H9 (cell line): ENCODE results near the gene CYB5A. TPM values are rescaled to one million over a fixed set of nuclear protein-coding genes. Genes with fewer than 3 reads are reported as not detected.

Experiments used
- DNase-seq: peaks from one replicate; pipeline ENCODE4 v3.0.0-alpha.2; 2017
- H2AFZ ChIP-seq: one replicate; pipeline ENCODE4 v1.6.1; 2013; ENCODE audit warnings: mild to moderate bottlenecking, low read length, control low read depth, moderate library complexity
- H2AK5ac ChIP-seq: 2 replicates; pipeline ENCODE4 v1.6.1; 2013; ENCODE audit warnings: low read length, control low read depth, mixed read lengths; ENCODE audit not compliant: insufficient read length
- H2BK120ac ChIP-seq: one replicate; pipeline ENCODE4 v1.6.1; 2013; ENCODE audit warnings: low read depth, mild to moderate bottlenecking, low read length, control low read depth, inconsistent platforms; ENCODE audit not compliant: poor library complexity, severe bottlenecking
- H2BK12ac ChIP-seq: 2 replicates; pipeline ENCODE4 v1.6.1; 2013; ENCODE audit warnings: low read length, control low read depth, mixed read lengths, low read depth; ENCODE audit not compliant: insufficient read length
- H2BK15ac ChIP-seq: 2 replicates; pipeline ENCODE4 v1.6.1; 2013; ENCODE audit warnings: low read depth, low read length, control low read depth
- H2BK20ac ChIP-seq: one replicate; pipeline ENCODE4 v1.6.1; 2013; ENCODE audit warnings: low read depth, mild to moderate bottlenecking, low read length, control low read depth, inconsistent platforms; ENCODE audit not compliant: poor library complexity, severe bottlenecking
- H2BK5ac ChIP-seq: 2 replicates; pipeline ENCODE4 v1.6.1; 2013; ENCODE audit warnings: low read length, control low read depth, mixed read lengths; ENCODE audit not compliant: insufficient read length
- H3K14ac ChIP-seq: 2 replicates; pipeline ENCODE4 v1.6.1; 2013; ENCODE audit warnings: low read length, control low read depth; ENCODE audit not compliant: insufficient read depth
- H3K18ac ChIP-seq: 2 replicates; pipeline ENCODE4 v1.6.1; 2013; ENCODE audit warnings: low read depth, mild to moderate bottlenecking, mixed read lengths, low read length, control low read depth; ENCODE audit not compliant: insufficient read length
- H3K23ac ChIP-seq: 2 replicates; pipeline ENCODE4 v1.6.1; 2013; ENCODE audit warnings: low read length, control low read depth, mixed read lengths, low read depth; ENCODE audit not compliant: insufficient read length
- H3K23me2 ChIP-seq: 2 replicates; pipeline ENCODE4 v1.6.1; 2013; ENCODE audit warnings: low read depth, mild to moderate bottlenecking, mixed read lengths, low read length, control low read depth; ENCODE audit not compliant: insufficient read length, poor library complexity, severe bottlenecking
- H3K27ac ChIP-seq: 2 replicates; pipeline ENCODE4 v1.5.1; 2013; ENCODE audit warnings: low read length, control low read depth, mixed read lengths, low read depth; ENCODE audit not compliant: insufficient read length
- H3K27me3 ChIP-seq: 2 replicates; pipeline ENCODE4 v1.6.1; 2013; ENCODE audit warnings: low read length, control low read depth, inconsistent platforms; ENCODE audit not compliant: insufficient read depth
- H3K4ac ChIP-seq: 2 replicates; pipeline ENCODE4 v1.6.1; 2013; ENCODE audit warnings: low read depth, mild to moderate bottlenecking, control low read depth, inconsistent platforms, low read length, moderate library complexity
- H3K4me1 ChIP-seq: 2 replicates; pipeline ENCODE4 v1.6.1; 2013; ENCODE audit warnings: low read length, control low read depth, inconsistent platforms; ENCODE audit not compliant: insufficient read depth
- H3K4me2 ChIP-seq: 2 replicates; pipeline ENCODE4 v1.6.1; 2013; ENCODE audit warnings: low read length, control low read depth, mixed read lengths; ENCODE audit not compliant: insufficient read length, insufficient read depth
- H3K56ac ChIP-seq: 2 replicates; pipeline ENCODE4 v1.6.1; 2013; ENCODE audit warnings: low read depth, mild to moderate bottlenecking, mixed read lengths, low read length, control low read depth; ENCODE audit not compliant: insufficient read length
- H3K79me1 ChIP-seq: 2 replicates; pipeline ENCODE4 v1.6.1; 2013; ENCODE audit warnings: low read depth, mild to moderate bottlenecking, moderate library complexity, low read length, control low read depth, inconsistent platforms; ENCODE audit not compliant: insufficient read depth, poor library complexity, severe bottlenecking
- H3K79me2 ChIP-seq: 2 replicates; pipeline ENCODE4 v1.6.1; 2013; ENCODE audit warnings: low read length, control low read depth, inconsistent platforms; ENCODE audit not compliant: insufficient read depth
- H3K9ac ChIP-seq: 2 replicates; pipeline ENCODE4 v1.6.1; 2013; ENCODE audit warnings: low read length, control low read depth, mixed read lengths; ENCODE audit not compliant: insufficient read length; ENCODE audit errors: extremely low read depth
- H3K9me3 ChIP-seq: one replicate; pipeline ENCODE4 v1.6.1; 2013; ENCODE audit warnings: low read depth, low read length, inconsistent platforms; ENCODE audit not compliant: control insufficient read depth
- H3T11ph ChIP-seq: one replicate; pipeline ENCODE4 v1.6.1; 2013; ENCODE audit warnings: mild to moderate bottlenecking, low read length, control low read depth, inconsistent platforms
- H4K20me1 ChIP-seq: one replicate; pipeline ENCODE4 v1.6.1; 2013; ENCODE audit not compliant: control insufficient read depth, insufficient read length, insufficient read depth
- H4K5ac ChIP-seq: 2 replicates; pipeline ENCODE4 v1.6.1; 2013; ENCODE audit warnings: low read depth, mild to moderate bottlenecking, mixed read lengths, low read length, control low read depth; ENCODE audit not compliant: insufficient read length
- H4K8ac ChIP-seq: replicated peaks from 2 replicates; pipeline ENCODE4 v1.6.1; 2013; ENCODE audit warnings: low read length, control low read depth, mixed read lengths, low read depth; ENCODE audit not compliant: insufficient read length
- H4K91ac ChIP-seq: 2 replicates; pipeline ENCODE4 v1.6.1; 2013; ENCODE audit warnings: low read depth, mild to moderate bottlenecking, moderate library complexity, mixed read lengths, low read length, control low read depth; ENCODE audit not compliant: insufficient read length
- H3K27ac Mint-ChIP-seq, 3 experiments: 2 replicates in 2 of 3; 3 replicates in 1 of 3; pipeline ENCODE4 v1.8.0; 2020 to 2021; ENCODE audit warnings: mixed read lengths in 3 of 3, mild to moderate bottlenecking in 1 of 3, moderate library complexity in 1 of 3
- H3K27me3 Mint-ChIP-seq: 2 replicates; pipeline ENCODE4 v1.8.0; 2021; ENCODE audit warnings: low read depth, mild to moderate bottlenecking, moderate library complexity, mixed read lengths
- H3K36me3 Mint-ChIP-seq, 3 experiments: 2 replicates in 2 of 3; 3 replicates in 1 of 3; pipeline ENCODE4 v1.8.0; 2020 to 2021; ENCODE audit warnings: low read depth in 3 of 3, mixed read lengths in 3 of 3; ENCODE audit not compliant: insufficient read depth in 1 of 3
- H3K4me1 Mint-ChIP-seq, 2 experiments: 2 replicates each; pipeline ENCODE4 v1.8.0; 2020; ENCODE audit warnings: mixed read lengths in 2 of 2
- H3K4me3 Mint-ChIP-seq, 2 experiments: 2 replicates in 1 of 2; 3 replicates in 1 of 2; pipeline ENCODE4 v1.8.0; 2020 to 2021; ENCODE audit warnings: mild to moderate bottlenecking in 2 of 2, mixed read lengths in 2 of 2, moderate library complexity in 1 of 2
- H3K9me3 Mint-ChIP-seq, 2 experiments: 2 replicates in 1 of 2; 3 replicates in 1 of 2; pipeline ENCODE4 v1.8.0; 2020; ENCODE audit warnings: mild to moderate bottlenecking in 2 of 2, mixed read lengths in 2 of 2, moderate library complexity in 1 of 2
- WGBS: extraction: QIAGEN DNeasy Blood & Tissue Kit; methylation state at CpG from one replicate; pipeline ENCODE4 v1.1.7; 2013; ENCODE audit warnings: missing lambda C conversion rate, low lambda C conversion rate, mixed read lengths; ENCODE audit not compliant: insufficient read length; ENCODE audit errors: extremely low coverage; 5-methylcytosine and 5-hydroxymethylcytosine counted together
- total RNA-seq: library from RNA; stranded (reverse); gene quantifications from 2 replicates; pipeline ENCODE4 v1.2.1, GENCODE V29; 2021
- TF ChIP-seq, protein P1 (sequence below): fragments of 200-600 bp; sonication (generic); conservative IDR thresholded peaks from 3 replicates; pipeline ENCODE4 v1.8.0; 2021; ENCODE audit warnings: antibody characterized with exemption, mild to moderate bottlenecking

CYB5A gene
- total RNA-seq, 1 experiment from 2014 or later, result 93.2 TPM

- TF ChIP-seq, protein P1, sequence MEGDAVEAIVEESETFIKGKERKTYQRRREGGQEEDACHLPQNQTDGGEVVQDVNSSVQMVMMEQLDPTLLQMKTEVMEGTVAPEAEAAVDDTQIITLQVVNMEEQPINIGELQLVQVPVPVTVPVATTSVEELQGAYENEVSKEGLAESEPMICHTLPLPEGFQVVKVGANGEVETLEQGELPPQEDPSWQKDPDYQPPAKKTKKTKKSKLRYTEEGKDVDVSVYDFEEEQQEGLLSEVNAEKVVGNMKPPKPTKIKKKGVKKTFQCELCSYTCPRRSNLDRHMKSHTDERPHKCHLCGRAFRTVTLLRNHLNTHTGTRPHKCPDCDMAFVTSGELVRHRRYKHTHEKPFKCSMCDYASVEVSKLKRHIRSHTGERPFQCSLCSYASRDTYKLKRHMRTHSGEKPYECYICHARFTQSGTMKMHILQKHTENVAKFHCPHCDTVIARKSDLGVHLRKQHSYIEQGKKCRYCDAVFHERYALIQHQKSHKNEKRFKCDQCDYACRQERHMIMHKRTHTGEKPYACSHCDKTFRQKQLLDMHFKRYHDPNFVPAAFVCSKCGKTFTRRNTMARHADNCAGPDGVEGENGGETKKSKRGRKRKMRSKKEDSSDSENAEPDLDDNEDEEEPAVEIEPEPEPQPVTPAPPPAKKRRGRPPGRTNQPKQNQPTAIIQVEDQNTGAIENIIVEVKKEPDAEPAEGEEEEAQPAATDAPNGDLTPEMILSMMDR, result no peak
- no peak overlapping the region for H3K4me2 ChIP-seq
- Mint-ChIP-seq H3K4me3 (no peak overlapping the region), H3K27ac (0 out of 7 replicates have a peak overlapping the region, but pooled peaks of 1 of the 3 experiments have one; percentile 48), H3K27me3 (no peaks in the 10 kb centered on the region), H3K4me1 (no peaks in the 10 kb centered on the region), H3K9me3 (peaks cover 11 to 12% of the 10 kb centered on the region in 2 experiments), H3K36me3 (peaks cover 0 to 5% (median 5%) of the 10 kb centered on the region in 3 experiments; a peak in 3 of 7 replicates)
- 100% methylated on average over 1 of the region's 5 CpGs for WGBS
- no peak overlapping the region for H4K91ac ChIP-seq
- no peak overlapping the region for H4K8ac ChIP-seq
- no peaks in the 10 kb centered on the region for H3K4me1 ChIP-seq
- H3K18ac ChIP-seq, result no peak overlapping the region
- no peak overlapping the region for H3K4ac ChIP-seq
- H2AFZ ChIP-seq, result no peak overlapping the region
- H2BK120ac ChIP-seq, result no peak overlapping the region
- no peaks in the 10 kb centered on the region for H3K9me3 ChIP-seq
- H4K5ac ChIP-seq, result no peak overlapping the region
- H2BK12ac ChIP-seq, result no peak overlapping the region
- no peak overlapping the region for H2AK5ac ChIP-seq
- H3K56ac ChIP-seq, result no peak overlapping the region
- H3K27ac ChIP-seq, result no peak overlapping the region
- no peak for DNase-seq
- H3T11ph ChIP-seq, result no peak overlapping the region
- no peaks in the 10 kb centered on the region for H3K79me1 ChIP-seq
- H3K9ac ChIP-seq, result no peak overlapping the region
- H2BK5ac ChIP-seq, result no peak overlapping the region
- no peaks in the 10 kb centered on the region for H3K27me3 ChIP-seq
- no peaks in the 10 kb centered on the region for H3K23me2 ChIP-seq
- H3K23ac ChIP-seq, result no peak overlapping the region
- H3K79me2 ChIP-seq, result no peaks in the 10 kb centered on the region
- no peaks in the 10 kb centered on the region for H4K20me1 ChIP-seq
- H2BK20ac ChIP-seq, result no peak overlapping the region
- H2BK15ac ChIP-seq, result no peak overlapping the region
- H3K14ac ChIP-seq, result no peak overlapping the region
These were observed 87.1 kb downstream of the CYB5A start for GRCh38 chr18:74204526-74205152.
